H4 (cell line): ENCODE data around the gene OR6C6. TPM values are rescaled to one million over a fixed set of nuclear protein-coding genes. Genes with fewer than 3 reads are reported as not detected.
"Not testable (repeated sequence)": the region's sequence is repeated elsewhere in the genome, so short reads cannot be mapped to it uniquely, and the experiment has no call there.

ENCODE experiments used
- DNase-seq: peaks from one replicate; pipeline ENCODE4 v3.0.0-alpha.2; 2015; ENCODE audit warnings: low spot score
- total RNA-seq: library from RNA; depleted of rRNA; stranded (reverse); fragments of >200 nt; shearing (Covaris generic); gene quantifications from 2 replicates; pipeline ENCODE4 v1.2.3, GENCODE V29; 2014; rRNA removed

The OR6C6 gene
- total RNA-seq: not detected in 2 replicates

DNA sequence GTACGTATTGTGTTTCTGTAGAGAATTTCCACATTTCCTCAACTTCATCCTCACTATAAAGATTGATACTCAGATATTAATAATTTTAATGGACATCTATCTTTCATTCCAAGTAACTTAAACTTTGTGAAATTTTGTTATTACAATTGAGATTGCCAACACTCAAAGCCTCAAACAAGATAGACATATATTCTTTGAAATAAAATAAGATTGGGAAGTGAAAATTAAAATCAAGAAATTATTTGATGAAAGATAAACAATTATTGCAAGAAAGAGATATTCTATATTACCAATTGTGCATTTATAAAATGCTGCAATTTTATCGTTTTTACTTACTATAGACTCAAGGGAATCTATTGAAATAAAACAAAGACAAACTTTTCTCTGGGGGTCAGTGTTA is at the start of gene OR6C6:
TSS of gene OR6C6 (minus strand) at position 101 of the 400 bp plus-strand sequence. CDS start 1,337 bp downstream, outside the sequence.
- no peak for DNase-seq

- DNase-seq: no peak
These were observed 39.6 kb upstream of the OR6C6 start for GRCh38 chr12:55336002-55336401.

- no peak for DNase-seq
These were observed 34.1 kb upstream of the OR6C6 start, which contains the start of gene OR6C3 for GRCh38 chr12:55330446-55330845. Gene OR6C3, plus strand, starts transcription at chr12:55330746. Its CDS starts 955 bp downstream, at chr12:55331701.

GRCh38 chr12:55325801-55326200 is 29.4 kb upstream of the OR6C6 start:
- not testable (repeated sequence) for DNase-seq

GRCh38 chr12:55320201-55320600 is 23.8 kb upstream of the OR6C6 start:
- no peak for DNase-seq

DNA sequence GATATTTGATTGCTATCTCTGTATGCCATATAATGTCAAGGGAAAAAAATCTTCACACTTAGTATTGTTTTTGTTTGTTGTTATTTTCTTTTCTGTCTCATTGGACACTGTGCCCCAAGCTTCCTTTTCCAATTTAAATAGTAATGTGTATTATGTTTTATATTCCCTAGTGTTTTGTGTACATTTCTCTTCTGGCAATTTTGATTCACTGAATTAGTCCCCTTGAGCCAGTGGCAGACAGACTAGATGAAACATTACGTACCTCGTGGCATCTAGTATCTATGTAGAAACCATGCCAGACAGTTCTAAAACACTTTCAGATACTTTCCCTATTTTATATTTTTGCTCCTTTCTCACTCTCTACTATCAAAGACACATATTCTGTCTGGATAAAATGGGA is 17.7 kb upstream of the OR6C6 start, which contains the start of gene OR6C1:
TSS of gene OR6C1 (plus strand) at position 301 of the 400 bp plus-strand sequence. CDS start 6,257 bp downstream, outside the sequence.
- no peak for DNase-seq

DNA sequence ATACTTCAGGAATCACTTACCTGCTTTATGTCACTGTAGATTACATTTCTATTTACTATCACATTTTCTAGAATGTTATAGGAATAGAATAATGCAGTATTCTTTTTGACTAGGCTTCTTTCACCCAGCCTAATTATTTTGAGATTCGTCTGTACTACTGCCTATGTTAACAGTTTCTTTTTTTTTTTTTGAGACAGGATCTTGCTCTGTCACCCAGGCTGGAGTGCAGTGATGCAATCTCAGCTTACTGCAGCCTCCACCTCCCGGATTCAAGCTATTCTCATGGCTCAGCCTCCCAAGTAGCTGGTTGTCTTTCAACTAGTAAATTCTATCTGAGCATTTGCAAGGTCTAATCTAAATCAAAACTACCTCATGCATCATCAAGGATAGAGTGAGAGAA is 6.4 kb downstream of the OR6C6 start:
- DNase-seq: no peak

- DNase-seq: no peak
These were observed 15.4 kb downstream of the OR6C6 start for GRCh38 chr12:55280991-55281390.

GRCh38 chr12:55258303-55258702 is 38.1 kb downstream of the OR6C6 start:
- no peak for DNase-seq

- DNase-seq: no peak
These were observed 39.5 kb downstream of the OR6C6 start for GRCh38 chr12:55256831-55257230.

DNA sequence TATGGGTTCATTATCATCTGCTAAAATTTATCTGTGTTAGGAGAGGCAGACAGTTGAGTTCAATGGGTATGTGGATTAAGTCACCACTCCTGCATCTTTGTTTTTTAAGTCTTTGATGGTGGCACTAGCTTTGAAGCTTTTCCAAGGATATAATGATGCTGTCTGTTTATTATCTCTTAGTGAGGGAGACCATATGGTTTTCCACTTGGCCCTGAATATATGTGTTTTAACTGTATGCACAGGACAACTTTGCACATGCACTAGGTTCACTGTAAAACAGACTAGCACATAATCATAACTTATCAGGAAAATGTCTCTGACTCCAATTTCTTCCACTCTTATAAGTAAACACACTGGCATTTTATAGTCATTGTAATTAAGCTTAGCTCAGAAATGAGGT is 43.1 kb downstream of the OR6C6 start:
- DNase-seq: no peak

DNA sequence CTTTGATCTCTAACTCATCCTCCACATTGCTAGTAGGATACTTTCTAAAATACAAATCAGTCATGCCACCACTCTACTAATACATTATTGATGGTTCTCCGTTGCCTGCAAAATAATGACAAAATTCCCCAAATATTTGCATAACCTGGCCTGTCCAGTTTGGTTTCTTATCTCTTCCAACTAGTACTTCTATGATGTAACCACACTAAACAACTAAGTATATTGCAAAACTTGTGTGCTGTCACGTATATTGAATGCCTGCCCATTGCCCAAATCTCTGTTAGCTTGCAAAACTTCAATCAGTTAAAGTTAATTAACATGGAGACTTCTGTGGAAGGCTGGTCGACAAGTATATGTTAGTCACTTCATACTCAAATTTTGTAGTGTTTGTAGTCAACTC is 45.4 kb downstream of the OR6C6 start:
- DNase-seq: no peak

DNA sequence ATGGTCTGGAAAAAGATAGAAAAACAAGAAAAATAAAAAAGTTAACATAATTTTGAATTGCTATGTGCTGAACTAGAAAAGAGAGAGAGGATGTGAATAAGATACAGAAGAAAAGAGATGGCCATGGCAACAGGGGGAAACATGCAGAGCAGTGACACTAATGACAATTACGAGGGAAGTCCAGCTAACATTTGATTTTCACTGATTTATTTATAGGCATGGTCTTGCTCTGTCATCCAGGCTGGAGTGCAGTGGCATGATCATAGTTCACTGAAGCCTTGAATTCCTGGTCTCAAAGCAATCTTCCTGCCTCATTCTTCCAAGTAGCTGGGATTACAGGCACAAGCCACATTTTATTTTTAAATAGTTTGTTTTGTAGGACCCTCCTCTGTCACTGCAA is 50.2 kb downstream of the OR6C6 start:
- DNase-seq: no peak

DNA sequence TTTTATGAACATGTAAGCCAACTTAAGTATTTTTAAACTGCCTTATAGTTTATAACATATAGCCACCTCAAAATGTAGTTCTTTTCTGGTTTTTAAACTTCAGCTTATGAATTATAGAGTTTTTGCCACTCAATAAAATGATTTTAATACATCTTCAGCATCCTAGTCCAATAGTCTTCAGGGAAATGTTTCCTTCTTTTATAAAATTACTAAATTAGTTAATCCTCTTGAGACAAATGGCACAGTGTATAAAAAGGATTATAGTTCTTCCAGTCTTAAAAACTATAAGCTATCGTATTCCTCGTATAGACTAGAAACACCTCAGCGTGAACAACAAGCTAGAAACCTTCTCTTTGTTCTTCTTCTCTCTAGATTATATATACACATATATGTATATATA is 52.1 kb downstream of the OR6C6 start, which contains the start of gene OR6C74:
TSS of gene OR6C74 (plus strand) at position 301 of the 400 bp plus-strand sequence. CDS start 2,679 bp downstream, outside the sequence.
- DNase-seq: no peak

Other genes with a start within 250 kb of the OR6C6 start
- gene OR9K2, start 170.2 kb downstream of the OR6C6 start, total RNA-seq: not detected in 2 replicates
- gene OR10A7, start 75.5 kb downstream of the OR6C6 start, total RNA-seq: not detected in 2 replicates
- not detected in 2 replicates for gene OR6C74, start 52.0 kb downstream of the OR6C6 start, total RNA-seq
- gene OR6C1, start 17.8 kb upstream of the OR6C6 start, total RNA-seq: not detected in 2 replicates
- gene OR6C3, start 34.2 kb upstream of the OR6C6 start, total RNA-seq: not detected in 2 replicates
- not detected in 2 replicates for gene OR6C75, start 66.4 kb upstream of the OR6C6 start, total RNA-seq
- not detected in 2 replicates for gene OR6C65, start 104.0 kb upstream of the OR6C6 start, total RNA-seq
- gene OR6C76, start 129.7 kb upstream of the OR6C6 start, total RNA-seq: not detected in 2 replicates
- not detected in 2 replicates for gene OR6C2, start 147.5 kb upstream of the OR6C6 start, total RNA-seq
- not detected in 2 replicates for gene OR6C70, start 173.6 kb upstream of the OR6C6 start, total RNA-seq
- gene OR6C68, start 195.8 kb upstream of the OR6C6 start, total RNA-seq: not detected in 2 replicates